Measurements from ENCODE around the gene ADAM12.

ADAM12 gene, protein sequence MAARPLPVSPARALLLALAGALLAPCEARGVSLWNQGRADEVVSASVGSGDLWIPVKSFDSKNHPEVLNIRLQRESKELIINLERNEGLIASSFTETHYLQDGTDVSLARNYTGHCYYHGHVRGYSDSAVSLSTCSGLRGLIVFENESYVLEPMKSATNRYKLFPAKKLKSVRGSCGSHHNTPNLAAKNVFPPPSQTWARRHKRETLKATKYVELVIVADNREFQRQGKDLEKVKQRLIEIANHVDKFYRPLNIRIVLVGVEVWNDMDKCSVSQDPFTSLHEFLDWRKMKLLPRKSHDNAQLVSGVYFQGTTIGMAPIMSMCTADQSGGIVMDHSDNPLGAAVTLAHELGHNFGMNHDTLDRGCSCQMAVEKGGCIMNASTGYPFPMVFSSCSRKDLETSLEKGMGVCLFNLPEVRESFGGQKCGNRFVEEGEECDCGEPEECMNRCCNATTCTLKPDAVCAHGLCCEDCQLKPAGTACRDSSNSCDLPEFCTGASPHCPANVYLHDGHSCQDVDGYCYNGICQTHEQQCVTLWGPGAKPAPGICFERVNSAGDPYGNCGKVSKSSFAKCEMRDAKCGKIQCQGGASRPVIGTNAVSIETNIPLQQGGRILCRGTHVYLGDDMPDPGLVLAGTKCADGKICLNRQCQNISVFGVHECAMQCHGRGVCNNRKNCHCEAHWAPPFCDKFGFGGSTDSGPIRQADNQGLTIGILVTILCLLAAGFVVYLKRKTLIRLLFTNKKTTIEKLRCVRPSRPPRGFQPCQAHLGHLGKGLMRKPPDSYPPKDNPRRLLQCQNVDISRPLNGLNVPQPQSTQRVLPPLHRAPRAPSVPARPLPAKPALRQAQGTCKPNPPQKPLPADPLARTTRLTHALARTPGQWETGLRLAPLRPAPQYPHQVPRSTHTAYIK
- total RNA-seq: 3.0 reads per million, percentile 10 among the genes with 10 or more reads in this experiment

DNA sequence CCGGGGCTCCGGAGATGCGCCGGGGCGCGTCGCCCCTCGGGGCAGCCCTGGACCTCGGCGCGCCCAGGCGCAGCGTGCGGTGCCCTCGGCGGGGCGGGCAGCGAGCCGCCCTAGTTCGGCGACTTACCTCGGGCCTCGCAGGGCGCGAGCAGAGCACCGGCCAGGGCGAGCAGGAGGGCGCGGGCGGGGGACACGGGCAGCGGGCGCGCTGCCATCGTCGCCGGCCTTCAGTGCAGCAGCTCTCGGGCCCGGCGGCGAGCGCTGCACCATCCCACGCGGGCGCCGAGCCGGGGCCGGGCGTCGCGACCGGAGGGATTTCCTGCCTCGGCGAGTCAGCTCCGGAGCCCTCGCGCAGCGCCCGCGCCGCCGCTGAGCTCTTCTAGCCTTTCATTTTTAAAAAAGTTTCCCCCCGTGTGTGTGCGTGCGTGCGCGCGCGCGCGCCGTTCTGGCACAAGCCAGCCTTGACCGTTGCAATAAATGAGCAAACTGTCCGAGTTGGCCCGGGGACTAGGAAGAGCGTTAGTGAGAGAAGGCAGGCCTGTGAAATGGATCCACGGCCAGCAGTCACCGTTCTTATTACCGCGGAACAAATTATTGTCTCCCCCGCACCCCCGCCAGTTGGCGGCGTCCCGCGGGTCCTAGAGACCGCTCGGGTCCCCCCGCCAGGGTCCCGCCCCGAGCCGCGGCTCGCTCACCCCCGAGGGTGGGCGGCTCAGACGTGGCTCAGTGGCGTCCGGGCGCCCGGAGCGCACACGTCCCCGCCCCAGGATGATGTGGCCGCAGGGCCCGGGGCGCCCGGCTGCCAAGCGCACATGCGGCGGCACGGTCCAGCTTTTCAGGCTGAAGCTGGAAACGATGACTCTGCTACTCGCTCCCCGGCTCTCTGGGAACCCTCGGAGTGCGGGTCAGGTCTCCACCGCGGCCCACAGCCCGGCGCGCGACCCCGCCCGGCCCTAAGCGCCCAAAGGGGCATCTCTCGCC, at the start of gene ADAM12:
Gene ADAM12, minus strand, starts transcription at position 547 of the 981 bp plus-strand sequence. Its CDS starts 332 bp downstream, at position 215.
- DNase-seq: no peak

DNA sequence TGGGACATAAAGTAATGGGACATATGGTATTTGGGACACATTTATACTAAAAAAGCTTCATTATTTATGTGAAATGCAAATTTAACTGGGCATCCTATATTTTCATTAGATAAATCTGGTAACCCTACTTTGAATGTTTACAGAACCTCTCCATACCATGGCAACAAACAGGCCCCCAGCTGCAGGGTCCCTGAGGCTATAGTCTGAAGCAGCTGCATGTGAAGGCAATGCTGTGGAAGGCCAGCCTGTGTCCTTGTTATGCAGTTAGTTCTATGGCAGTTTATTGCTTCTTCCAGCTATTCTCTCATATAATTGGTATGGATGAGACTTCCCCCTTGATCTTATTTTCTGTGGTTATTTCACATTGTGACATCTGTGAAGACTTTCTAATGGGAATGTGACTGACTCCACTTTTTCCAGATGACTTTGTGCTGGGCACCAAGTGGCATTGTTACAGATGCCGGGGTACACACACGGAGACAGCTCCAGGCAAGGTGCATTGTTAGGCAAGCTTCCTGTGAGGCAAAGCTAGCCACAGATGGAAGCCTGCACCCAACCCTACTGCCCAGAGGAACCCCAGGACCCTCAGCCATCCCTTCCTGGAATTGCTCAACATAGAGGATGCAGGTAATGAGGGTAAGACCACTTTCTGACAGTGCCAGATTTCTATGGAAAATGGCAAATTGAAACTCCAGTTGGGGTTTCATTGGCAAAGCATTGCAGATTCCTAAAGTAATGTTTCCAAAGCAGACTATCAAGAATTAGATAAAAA, 49.5 kb upstream of the ADAM12 start:
- DNase-seq: no peak

DNA sequence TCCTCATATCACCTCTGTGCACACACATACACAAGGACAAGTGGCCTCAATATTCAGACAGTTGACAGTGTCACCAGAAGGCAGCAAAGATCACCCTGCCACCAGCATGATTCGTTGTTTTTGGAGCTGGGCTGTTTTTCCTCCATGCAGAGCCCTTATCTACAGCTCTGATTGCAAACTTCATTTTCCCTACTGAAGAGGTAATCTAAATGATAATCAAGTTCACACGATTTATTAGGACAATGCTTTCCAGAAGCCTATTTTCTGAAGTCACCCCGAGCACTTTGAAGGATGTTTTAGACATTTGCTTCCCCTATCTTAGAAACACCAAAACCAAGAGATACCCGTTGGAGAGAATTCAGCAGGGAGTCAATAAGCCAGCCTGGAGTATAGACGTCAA, 46.0 kb upstream of the ADAM12 start:
- DNase-seq: no peak

DNA sequence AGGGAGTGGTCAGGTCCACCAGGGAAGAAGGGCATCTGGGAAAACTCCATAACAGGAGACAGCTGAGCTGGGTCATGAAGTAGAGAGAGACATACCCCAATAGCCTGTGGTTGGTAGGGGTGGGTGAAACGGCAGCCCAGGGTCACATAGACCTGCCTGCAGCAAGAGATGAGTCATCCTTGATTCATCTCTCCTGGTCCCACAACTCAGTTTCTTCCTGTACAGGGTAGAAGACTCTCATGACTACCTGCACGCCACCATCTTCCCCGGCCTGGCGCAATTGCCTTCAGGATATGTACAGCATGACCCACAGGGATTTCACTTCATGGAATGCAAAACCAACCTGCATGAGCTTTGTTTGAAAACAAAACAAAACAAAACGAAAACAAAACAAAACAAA, 45.1 kb upstream of the ADAM12 start:
- no peak for DNase-seq

DNA sequence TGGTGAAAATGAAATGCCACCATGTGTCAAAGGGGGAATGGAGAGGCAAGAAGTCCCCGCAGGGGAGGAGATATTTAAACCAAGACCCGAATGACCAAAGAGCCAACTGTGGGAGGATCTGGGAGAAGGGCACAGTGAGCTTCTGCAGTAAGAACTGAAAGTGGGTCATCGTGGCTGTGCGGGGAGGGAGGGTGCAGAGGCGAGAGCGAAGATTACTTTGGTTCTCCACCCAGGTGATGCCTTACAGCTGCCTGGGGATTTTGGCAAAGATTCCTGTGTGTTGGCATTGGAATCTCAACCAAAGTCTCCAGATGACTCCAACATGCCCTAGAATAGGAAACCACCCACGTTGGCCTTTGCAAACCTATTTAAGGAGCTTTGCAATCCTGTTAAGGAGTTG, 44.2 kb upstream of the ADAM12 start:
- no peak for DNase-seq

DNA sequence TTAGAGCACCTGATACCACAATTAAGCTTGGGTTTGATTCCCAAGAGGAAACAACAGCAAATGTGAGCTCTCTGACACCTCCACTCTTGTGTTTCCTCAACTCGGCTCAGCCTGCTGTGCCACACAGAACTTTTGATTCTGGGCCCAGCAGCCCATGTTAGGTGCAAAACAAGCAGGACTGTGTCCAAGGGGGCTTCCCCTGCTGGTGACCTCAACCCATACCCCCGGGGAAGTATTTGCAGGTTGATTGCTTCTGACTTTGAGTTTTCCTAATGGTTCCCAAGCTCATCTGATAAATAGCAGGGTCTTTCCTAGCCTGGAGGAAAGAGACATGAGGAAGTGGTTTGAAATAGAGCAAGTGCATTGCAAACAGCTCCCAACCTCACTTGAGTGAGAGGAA, 43.5 kb upstream of the ADAM12 start:
- no peak for DNase-seq

DNA sequence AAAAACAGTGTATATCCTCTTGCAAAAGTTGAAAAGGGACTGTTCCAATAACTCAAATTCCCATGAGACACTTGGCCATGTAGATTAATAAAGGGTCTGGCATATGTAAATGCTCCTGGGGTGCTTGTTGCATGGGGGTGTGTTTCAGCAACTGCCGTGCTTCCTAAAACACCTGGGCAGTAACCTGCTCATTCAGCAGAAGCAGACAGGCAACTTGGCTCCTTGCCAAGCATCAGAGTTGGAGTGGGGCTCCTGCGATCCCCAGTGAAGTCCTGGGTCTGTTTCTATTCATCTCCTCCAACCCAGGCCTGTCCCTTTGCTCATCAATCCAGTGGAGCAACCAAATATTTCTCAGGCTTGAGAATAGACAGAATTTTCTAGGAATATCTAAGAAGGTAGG, 42.2 kb upstream of the ADAM12 start:
- DNase-seq: no peak

DNA sequence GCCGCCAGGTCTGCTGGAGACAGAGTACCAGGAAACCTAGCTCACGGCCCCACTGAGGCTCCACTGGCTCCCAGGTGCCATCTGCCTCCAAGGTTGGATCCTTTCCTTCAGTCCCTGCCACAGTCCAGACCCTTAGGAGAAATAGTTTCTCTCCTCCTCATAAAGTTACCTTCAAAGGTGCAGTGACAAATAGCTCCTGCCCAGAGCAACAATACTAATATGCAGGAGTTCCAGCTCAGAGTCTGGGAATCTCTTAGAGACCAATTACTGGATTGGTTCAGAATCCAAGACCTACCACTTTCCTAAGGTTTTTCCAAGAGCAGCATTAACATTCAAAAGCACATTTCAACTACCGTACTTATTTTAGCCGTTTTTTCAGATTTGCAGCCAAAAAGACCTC, 41.0 kb upstream of the ADAM12 start:
- no peak for DNase-seq

DNA sequence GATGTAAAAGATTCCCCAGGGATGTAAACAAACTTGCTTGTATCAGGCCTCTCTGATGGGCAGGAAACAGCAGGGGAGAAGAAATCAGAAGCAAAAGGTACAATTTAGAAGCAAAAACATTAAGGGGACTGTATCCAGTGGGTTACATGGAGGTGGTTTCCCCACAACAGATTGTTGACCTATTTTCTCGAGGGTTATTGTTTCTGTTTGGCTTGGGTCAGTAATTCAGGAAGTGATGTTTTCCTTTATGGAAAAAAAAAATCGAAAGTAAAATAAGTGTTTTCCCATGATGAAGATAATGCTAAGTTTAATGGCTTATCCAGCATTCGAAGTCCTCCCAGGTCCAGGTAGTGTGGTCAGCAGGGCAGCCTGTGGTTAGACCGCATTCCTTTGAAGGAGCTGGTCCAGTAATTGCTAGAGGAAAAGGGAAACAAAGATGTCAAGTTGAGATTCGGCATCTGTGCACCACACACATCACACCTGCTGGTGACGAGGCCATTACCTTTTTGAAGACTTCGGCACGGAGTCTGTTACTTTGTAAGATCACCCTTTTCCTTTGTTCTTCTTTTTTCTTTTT, 37.3 kb upstream of the ADAM12 start:
- DNase-seq: no peak

DNA sequence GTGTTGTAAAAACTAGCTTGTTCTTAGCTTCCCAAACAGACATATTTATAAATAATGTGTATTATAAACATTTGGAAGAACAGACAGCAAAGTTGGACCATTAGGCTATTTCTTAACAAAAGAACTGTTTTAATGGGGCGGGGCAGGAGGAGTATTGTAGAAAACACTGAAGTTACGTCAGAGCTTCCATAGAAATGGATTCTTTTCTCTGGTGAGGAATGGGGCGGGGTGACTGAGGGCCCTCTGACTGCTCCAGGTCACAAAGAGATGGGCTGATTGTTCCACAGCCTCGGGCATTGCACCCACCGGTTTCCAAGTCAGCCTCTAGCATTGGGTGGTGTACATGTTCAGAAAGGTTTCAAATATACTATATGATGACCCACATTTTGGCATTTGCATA, 36.8 kb upstream of the ADAM12 start:
- DNase-seq: no peak

DNA sequence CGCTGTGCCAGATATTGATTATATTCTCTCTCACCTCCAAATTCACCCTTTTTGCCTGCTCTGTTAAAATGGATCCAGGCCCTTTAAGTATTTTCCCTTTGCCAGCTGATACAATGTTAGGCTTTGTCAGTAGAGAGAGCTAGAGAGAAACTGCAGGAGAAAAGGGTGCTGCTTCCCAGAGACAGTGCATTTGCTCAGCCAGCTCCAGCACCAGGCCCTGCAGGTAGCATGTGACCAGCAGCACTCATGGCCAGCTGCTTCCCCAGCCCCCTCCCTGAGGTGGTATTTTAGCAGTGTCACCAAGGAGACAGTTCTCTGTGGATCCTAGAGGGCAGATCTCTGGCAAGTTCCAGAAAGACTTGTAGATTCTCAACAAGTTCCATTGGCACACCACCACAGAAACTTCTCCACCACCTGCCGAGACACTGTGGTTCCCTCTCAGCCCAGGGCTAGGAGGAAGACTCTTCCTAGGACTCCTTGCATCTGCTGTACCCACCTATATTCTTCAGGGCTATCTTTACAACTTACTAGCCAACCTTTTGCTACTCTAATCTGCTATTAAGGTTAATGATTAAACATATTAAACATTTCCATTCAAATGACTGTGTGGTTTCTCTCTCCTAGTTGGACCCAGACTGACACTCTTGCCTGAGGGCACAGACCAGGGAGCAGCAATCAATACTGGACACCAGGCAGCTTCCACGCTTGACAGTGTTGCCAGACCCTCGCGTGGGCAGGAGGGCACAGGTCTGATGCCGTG, 35.6 kb upstream of the ADAM12 start:
- DNase-seq: no peak

DNA sequence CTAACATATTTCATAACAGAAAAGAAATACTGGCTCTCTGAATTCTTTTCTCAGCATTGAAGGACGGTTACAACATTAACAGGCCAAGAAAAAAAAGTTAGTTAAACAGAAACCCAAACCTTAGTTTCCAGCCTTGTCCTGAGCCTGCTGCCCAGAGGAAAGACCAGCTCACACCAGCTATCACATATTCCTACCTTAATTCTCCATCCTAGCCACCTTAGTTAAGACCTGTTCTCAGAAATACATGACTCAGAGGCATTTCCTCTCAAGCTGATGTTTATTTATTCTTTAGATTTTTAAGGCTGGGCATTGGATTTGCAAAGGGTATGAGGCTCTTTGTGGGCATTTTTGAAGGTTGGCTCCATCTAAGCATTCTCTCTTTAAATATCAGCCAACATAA, 34.3 kb upstream of the ADAM12 start:
- no peak for DNase-seq

DNA sequence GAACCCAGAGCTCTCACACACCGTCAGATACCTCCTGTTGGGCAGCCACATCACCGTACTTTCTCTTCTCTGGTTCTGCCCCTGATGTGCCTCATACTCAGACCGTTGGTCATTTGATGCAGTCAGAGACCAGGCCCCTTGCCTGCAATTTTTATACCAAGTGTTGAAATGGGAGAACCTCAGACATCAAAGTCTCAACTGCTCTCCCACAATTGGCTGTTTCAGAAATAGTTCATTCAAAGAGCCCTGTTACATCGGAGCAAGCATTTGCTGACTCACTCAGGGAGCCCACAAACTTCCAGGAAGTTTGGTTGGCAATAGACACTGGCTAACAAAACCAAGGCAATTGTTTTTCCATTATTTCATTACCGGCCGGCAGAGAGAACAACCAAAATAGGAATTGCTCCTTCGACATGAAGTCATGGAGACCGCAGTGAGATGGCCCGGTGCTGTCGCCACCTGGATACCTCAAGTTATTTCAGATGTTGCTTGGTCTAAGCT, 33.5 kb upstream of the ADAM12 start:
- no peak for DNase-seq

DNA sequence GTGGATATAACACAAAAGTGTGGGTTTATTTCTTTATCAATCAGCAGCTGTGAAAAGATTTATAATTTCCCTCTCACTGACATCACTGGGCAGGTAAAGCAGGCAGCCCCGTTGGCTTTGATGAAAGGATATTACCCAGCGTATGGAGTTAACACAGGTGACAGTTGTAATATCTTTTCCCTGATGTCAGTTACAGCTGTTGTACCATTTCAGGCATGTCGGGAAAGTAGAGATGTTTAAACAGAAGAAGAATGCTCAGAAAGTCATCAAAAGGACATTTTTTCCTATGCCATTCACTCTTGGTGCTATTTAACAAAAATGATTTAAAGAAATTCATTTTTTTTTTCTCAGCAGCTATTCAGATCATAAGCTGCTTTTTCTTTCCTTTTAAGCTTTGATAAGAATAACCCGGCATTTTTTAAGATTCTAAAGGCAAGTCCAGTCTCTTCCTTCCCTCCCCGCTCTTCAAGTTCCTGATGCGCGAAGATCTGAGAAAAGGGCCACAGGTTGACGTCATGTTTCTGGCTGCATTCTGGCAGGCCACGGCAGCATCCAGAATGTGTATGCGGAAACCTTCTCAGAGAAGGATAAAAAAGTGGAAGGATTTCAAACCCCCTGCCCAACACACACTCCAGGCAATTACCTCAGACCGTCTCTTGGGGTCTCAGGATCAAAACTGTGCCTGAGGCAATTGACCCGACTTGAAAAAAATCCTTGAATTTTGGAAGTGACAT, 32.5 kb upstream of the ADAM12 start:
- no peak for DNase-seq

DNA sequence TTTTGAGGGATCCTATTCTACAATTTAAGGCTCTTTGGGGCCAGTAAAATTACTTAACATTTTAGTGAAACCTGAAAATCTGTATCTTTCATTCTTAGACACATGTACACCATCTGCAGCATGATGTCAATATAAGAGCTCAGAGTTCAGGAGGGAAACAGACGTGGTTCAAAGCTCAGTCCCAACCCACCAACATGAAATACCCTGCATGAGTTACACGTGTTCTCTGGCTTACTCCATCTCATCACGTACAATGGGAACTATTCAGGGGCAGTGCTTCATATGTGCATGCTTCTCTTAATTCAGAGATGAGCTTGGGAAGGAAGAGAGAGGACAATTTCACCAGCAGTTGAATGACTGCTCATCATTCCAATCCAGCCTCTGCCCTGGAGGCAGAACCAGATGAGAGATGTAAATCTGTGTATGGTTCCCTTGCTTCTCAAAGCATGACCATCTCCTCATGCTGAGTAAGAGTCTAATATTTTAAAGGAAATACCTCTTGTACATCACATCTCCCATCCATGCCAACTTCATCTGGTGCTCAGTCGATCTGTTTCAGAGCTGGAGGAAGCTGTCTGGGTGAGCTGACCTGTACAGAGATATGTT, 29.0 kb upstream of the ADAM12 start:
- no peak for DNase-seq

DNA sequence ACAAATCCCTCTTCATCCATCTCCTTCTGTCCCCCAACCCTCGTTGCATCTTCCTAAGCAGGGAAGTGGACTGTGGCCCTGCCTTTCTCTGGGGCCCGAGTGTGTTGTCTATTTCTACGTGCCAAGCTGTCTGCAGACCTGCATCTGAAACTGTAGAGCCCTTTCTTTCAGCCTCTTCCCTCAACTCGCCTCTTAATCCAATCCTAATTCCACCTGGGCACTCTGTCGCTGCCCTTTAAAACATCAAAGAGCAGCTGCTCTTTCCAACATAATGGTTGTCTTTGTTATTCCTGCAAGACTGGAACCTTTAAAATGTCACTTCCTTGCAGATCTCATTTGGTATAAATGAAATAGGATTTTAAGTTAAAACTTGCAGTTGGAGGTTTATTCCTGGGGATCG, 21.5 kb upstream of the ADAM12 start:
- no peak for DNase-seq

DNA sequence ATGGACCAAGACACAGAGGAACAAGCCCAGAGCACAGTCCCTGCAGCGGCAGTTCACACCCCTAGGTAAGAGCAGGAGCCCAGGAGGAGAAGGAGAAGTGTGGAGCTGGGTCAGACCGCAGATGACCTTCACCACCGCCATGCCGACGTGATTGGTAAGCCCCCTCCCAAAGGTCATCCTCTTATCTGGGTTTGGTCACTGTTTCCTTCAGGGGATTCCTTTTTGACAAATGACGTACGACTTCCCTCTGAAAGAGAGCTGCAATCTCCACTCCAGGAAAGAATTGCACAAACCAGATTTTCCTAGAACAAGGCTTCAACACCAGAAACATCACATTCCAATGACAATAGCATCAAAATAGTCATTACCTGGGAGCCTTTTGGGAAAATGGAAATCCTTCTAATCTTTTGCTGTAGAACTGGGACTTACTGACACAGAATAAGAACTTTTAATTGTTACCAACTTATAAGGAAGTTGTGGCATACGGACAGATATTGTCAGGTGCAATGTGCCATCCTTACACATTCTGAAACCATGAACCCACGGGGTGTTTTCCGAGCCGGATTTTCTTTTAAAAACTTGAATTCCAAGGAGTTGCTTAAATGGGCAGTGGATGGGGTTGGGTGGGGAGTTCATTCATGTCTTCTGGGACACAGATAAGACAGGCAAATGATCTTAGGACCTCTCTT, 20.8 kb upstream of the ADAM12 start:
- DNase-seq: no peak

DNA sequence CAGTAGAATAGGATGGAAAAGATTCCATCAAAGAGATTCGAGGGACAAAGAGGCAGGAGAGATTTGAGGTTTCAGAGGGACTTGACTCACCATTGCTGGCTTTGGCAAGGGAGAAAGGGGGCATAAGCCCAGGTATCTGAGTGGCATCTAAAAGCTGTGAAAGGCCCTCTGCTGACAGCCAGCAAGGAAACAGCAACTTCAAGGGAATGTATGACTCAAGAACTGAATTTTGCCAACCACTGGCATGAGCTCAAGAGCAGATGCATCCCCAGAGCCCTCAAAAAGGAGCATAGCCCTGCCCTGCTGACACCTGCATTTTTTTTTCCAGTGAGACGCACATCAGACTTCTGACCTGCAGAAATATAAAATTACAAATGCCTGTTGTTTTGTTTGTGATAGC, 19.6 kb upstream of the ADAM12 start:
- no peak for DNase-seq

Measured in effector CD4-positive, alpha-beta T cell (primary cell).